HEK293T (cell line): Measurements from ENCODE around the gene MED26.

ENCODE experiments used
- BHLHE40 ChIP-seq: fragments of 450-650 bp; IDR thresholded peaks from 2 replicates; pipeline ENCODE4 v1.6.1; 2016; ENCODE audit warnings: mild to moderate bottlenecking, moderate library complexity, borderline replicate concordance
- ELF4 ChIP-seq: fragments of 450-650 bp; IDR thresholded peaks from 2 replicates; pipeline ENCODE4 v1.6.1; 2017; ENCODE audit warnings: antibody characterized with exemption
- FOXK2 ChIP-seq: fragments of 450-650 bp; IDR thresholded peaks from 2 replicates; pipeline ENCODE4 v1.6.1; 2016; ENCODE audit warnings: mild to moderate bottlenecking
- FOXM1 ChIP-seq: fragments of 450-650 bp; IDR thresholded peaks from 2 replicates; pipeline ENCODE4 v1.6.1; 2017; ENCODE audit warnings: mild to moderate bottlenecking, borderline replicate concordance
- L3MBTL2 ChIP-seq: fragments of 450-650 bp; conservative IDR thresholded peaks from 2 replicates; pipeline ENCODE4 v1.6.1; 2016; ENCODE audit warnings: mild to moderate bottlenecking
- NFRKB ChIP-seq: fragments of 450-650 bp; IDR thresholded peaks from 2 replicates; pipeline ENCODE4 v1.6.1; 2016; ENCODE audit warnings: mild to moderate bottlenecking, moderate library complexity
- SP1 ChIP-seq: fragments of 450-650 bp; IDR thresholded peaks from 2 replicates; pipeline ENCODE4 v1.6.1; 2017
- SUZ12 ChIP-seq: fragments of 450-650 bp; IDR thresholded peaks from 2 replicates; pipeline ENCODE4 v1.6.1; 2016; ENCODE audit warnings: mild to moderate bottlenecking

DNA sequence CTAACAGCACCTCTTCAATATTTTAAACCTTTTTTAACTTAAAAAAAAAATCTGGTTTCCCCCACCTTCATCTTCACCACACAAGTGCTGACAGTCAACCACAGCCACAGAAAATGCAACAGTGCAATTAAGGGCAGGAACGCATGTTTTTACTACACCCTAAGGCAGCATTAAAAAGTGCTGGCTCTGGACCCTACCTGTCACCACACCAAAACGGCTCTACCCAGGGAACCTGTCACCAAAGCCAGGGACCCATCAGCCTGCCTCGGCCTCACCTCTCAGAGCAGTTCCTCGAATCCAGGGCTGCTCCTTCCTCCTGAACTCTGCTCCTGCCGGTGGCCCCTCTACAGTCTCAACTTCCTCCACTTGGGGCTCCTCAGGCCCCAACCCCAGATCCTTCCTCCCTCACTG is 33.3 kb downstream of the MED26 start:
- TF ChIP-seq SUZ12 (no peak), FOXK2 (no peak), ELF4 (no peak), NFRKB (no peak), SP1 (no peak), L3MBTL2 (no peak), BHLHE40 (no peak), FOXM1 (no peak)
